Endothelial cell of umbilical vein (primary cell): ENCODE data around the gene C1R. TPM values are rescaled to one million over a fixed set of nuclear protein-coding genes. Genes with fewer than 3 reads are reported as not detected.

ENCODE experiments used
- BruUV-seq: library from RNA; stranded (reverse); fragments of 400-500 nt; replicated peaks from 2 replicates; lab custom pipeline; 2021; lab: Mats Ljungman, UMichigan
- CTCF ChIA-PET: fragments of 300-600, 350-600 bp; sonication (Branson Sonifier 250); formaldehyde crosslinking; loops from one replicate; lab custom pipeline; 2021; ENCODE audit warnings: antibody characterized with exemption, inconsistent platforms; lab: Charles Lee
- POLR2A ChIA-PET: fragments of 300-600, 350-600 bp; sonication (Branson Sonifier 250); formaldehyde crosslinking; loops from one replicate; lab custom pipeline; 2021; ENCODE audit warnings: antibody characterized with exemption, inconsistent platforms; lab: Charles Lee
- DNase-seq: peaks from one replicate; pipeline ENCODE4 v3.0.0-alpha.2; 2011; ENCODE audit warnings: low read depth, low spot score
- FAIRE-seq: peaks from 2 replicates; lab custom pipeline; 2011; peaks lifted over from hg19 to GRCh38; lab: Jason Lieb, UNC
- H2AFZ ChIP-seq: 2 replicates; pipeline ENCODE4 v1.6.0; 2012; ENCODE audit warnings: low read depth, low read length, control low read depth, inconsistent platforms
- H3K27ac ChIP-seq: 2 replicates; pipeline ENCODE4 v1.5.1; 2011; ENCODE audit warnings: low read depth, mild to moderate bottlenecking, control low read depth, low read length, moderate library complexity; ENCODE audit not compliant: insufficient read depth
- H3K27me3 ChIP-seq, 2 experiments: 2 replicates each; pipeline versions ENCODE4 v1.6.0 to v1.6.1; 2011; ENCODE audit warnings: low read length in 2 of 2, mixed read lengths in 1 of 2; ENCODE audit not compliant: control insufficient read depth in 2 of 2, insufficient read depth in 2 of 2
- H3K36me3 ChIP-seq, 2 experiments: 2 replicates in 1 of 2; 3 replicates in 1 of 2; pipeline ENCODE4 v1.5.1; 2011; ENCODE audit warnings: low read length in 2 of 2, mild to moderate bottlenecking in 1 of 2, moderate library complexity in 1 of 2; ENCODE audit not compliant: control insufficient read depth in 2 of 2, insufficient read depth in 2 of 2; ENCODE audit errors: extremely low read depth in 1 of 2
- H3K4me1 ChIP-seq: 3 replicates; pipeline ENCODE4 v1.5.1; 2011; ENCODE audit warnings: mild to moderate bottlenecking, low read length; ENCODE audit not compliant: control insufficient read depth, insufficient read depth; ENCODE audit errors: extremely low read depth
- H3K4me2 ChIP-seq: 2 replicates; pipeline ENCODE4 v1.6.1; 2011; ENCODE audit warnings: low read length, control low read depth, mixed read lengths; ENCODE audit not compliant: insufficient read depth
- H3K4me3 ChIP-seq, 3 experiments: fragments of 200-600 bp in 1 of 3; sonication (generic), shearing (Covaris generic) in 1 of 3; replicated peaks in 1 of 3; 2 replicates each; pipeline ENCODE4 v1.5.1; 2011 to 2016; ENCODE audit warnings: control low read depth in 3 of 3, low read length in 3 of 3, mild to moderate bottlenecking in 2 of 3, inconsistent platforms in 1 of 3, low read depth in 1 of 3, moderate library complexity in 1 of 3; ENCODE audit not compliant: insufficient read depth in 1 of 3
- H3K79me2 ChIP-seq: 2 replicates; pipeline ENCODE4 v1.6.0; 2012; ENCODE audit warnings: low read length, inconsistent platforms; ENCODE audit not compliant: control insufficient read depth, insufficient read depth
- H3K9ac ChIP-seq: replicated peaks from 2 replicates; pipeline ENCODE3; 2011; ENCODE audit warnings: low read length, control low read depth; ENCODE audit not compliant: insufficient read depth; ENCODE audit errors: extremely low read depth
- H3K9me1 ChIP-seq: replicated peaks from 3 replicates; pipeline ENCODE4 v1.6.0; 2011; ENCODE audit warnings: mild to moderate bottlenecking, low read length; ENCODE audit not compliant: control insufficient read depth, insufficient read depth; ENCODE audit errors: extremely low read depth
- H3K9me3 ChIP-seq: replicated peaks from 2 replicates; pipeline ENCODE4 v1.5.1; 2012; ENCODE audit warnings: low read length, inconsistent platforms; ENCODE audit not compliant: control insufficient read depth, insufficient read depth
- H4K20me1 ChIP-seq: replicated peaks from 2 replicates; pipeline ENCODE3; 2011; ENCODE audit warnings: mild to moderate bottlenecking, low read length; ENCODE audit not compliant: control insufficient read depth, insufficient read depth; ENCODE audit errors: extremely low read depth
- CTCF ChIP-seq, 2 donors: IDR thresholded peaks; 1 replicate in 1 of 2; 2 replicates in 1 of 2; pipeline ENCODE4 v1.5.1; 2011; ENCODE audit warnings: low read length in 2 of 2, mild to moderate bottlenecking in 2 of 2, moderate library complexity in 2 of 2, control low read depth in 1 of 2, inconsistent platforms in 1 of 2, low read depth in 1 of 2; ENCODE audit not compliant: insufficient read depth in 1 of 2; ENCODE audit errors: extremely low read depth in 1 of 2
- EZH2 ChIP-seq: IDR thresholded peaks from 2 replicates; pipeline ENCODE4 v1.6.1; 2012; ENCODE audit warnings: borderline replicate concordance, low read depth, mild to moderate bottlenecking, moderate library complexity, low read length, inconsistent platforms; ENCODE audit not compliant: severe bottlenecking
- FOS ChIP-seq: IDR thresholded peaks from 2 replicates; pipeline ENCODE4 v1.6.1; 2011; ENCODE audit warnings: mild to moderate bottlenecking, low read length, moderate library complexity, borderline replicate concordance; ENCODE audit not compliant: insufficient read depth
- GATA2 ChIP-seq: IDR thresholded peaks from 2 replicates; pipeline ENCODE4 v1.7.0; 2011; ENCODE audit warnings: low read depth, mild to moderate bottlenecking, moderate library complexity, mixed read lengths, low read length; ENCODE audit not compliant: insufficient read length, insufficient read depth
- JUN ChIP-seq: IDR thresholded peaks from 2 replicates; pipeline ENCODE4 v1.6.1; 2011; ENCODE audit warnings: borderline replicate concordance, low read depth; ENCODE audit not compliant: insufficient read length, insufficient read depth
- MAX ChIP-seq: IDR thresholded peaks from 2 replicates; pipeline ENCODE4 v1.6.1; 2011; ENCODE audit not compliant: insufficient read depth, insufficient read length
- MYC ChIP-seq: IDR thresholded peaks from one replicate; pipeline ENCODE4 v1.6.1; 2011; ENCODE audit warnings: mild to moderate bottlenecking, low read depth, low read length
- POLR2A ChIP-seq: IDR thresholded peaks from 2 replicates; pipeline ENCODE4 v1.6.1; 2012; ENCODE audit warnings: low read depth, mild to moderate bottlenecking, control low read depth, low read length
- POLR2AphosphoS5 ChIP-seq: IDR thresholded peaks from 2 replicates; pipeline ENCODE4 v1.6.1; 2012; ENCODE audit warnings: low read depth, mild to moderate bottlenecking, control low read depth, low read length, moderate library complexity; ENCODE audit not compliant: insufficient read depth
- dilution Hi-C: fragments of 300-500 bp; cut with MboI; formaldehyde crosslinking; loops from one replicate; pipeline ENCODE4 v1.15.0; 2019; ENCODE audit warnings: low sequenced_read_pairs; ENCODE audit not compliant: extremely low pct_ligation_motif_present
- intact Hi-C: fragments of 100-400 bp; cut with micrococcal nuclease; formaldehyde crosslinking; loops from one replicate; pipeline ENCODE4 v1.10.0; 2022
- polyA plus RNA-seq, 4 experiments: library from polyadenylated mRNA; depleted of rRNA in 3 of 4; stranded (reverse) in 3 of 4; unstranded in 1 of 4; fragments of >200 nt; gene quantifications; 2 replicates each; pipeline versions ENCODE4 v1.2.1 to v1.2.3, GENCODE V29; 2011 to 2012; ENCODE audit warnings: missing spikeins in 1 of 4
- total RNA-seq: library from RNA; stranded (reverse); gene quantifications from 2 replicates; pipeline ENCODE4 v1.2.3, GENCODE V29; 2021

C1R gene
- total and polyA plus RNA-seq, 2 donors (not counting 3 experiments of a cell fraction or from before 2014, with no cell fraction given), result 3.6 to 5.8 TPM

DNA sequence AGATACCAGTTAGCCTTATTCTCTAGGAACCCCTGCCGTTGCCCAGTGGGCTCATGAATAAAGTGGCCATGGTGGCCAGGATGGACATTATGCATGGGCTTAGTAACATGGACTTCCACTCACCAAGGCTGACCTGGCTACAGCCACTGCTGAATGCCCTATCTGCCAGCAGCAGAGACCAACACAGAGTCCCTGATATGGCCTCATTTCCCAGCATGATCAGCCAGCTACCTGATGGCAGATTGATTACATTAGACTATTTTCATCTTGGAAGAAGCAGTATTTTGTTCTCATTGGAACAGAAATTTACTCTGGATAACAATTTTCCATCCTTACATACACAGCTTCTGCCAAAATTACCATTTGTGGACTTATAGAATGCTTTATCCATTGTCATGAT lies 57.8 kb downstream of the C1R start:
- Histone ChIP-seq H2AFZ (no peak overlapping the region), H3K4me3 (no peak overlapping the region), H3K27ac (no peak overlapping the region), H3K9ac (no peak overlapping the region), H3K36me3 (no peaks in the 10 kb centered on the region), H3K4me1 (no peaks in the 10 kb centered on the region), H4K20me1 (no peaks in the 10 kb centered on the region), H3K9me3 (no peaks in the 10 kb centered on the region), H3K9me1 (no peaks in the 10 kb centered on the region), H3K79me2 (no peaks in the 10 kb centered on the region), H3K27me3 (peaks cover 5 to 8% of the 10 kb centered on the region in 2 experiments), H3K4me2 (no peak overlapping the region)
- ChIA-PET CTCF (interaction anchor here (2.4 kb wide), 1 partner anchor 74 kb away, joined by 7 read pairs; the partner anchor contains the start of gene C1RL), POLR2A (no interaction called here)
- DNase-seq, result no peak
- intact Hi-C loops, result no loop called here
- dilution Hi-C loops, result no loop called here
- TF ChIP-seq CTCF (IDR thresholded peaks at IDR 0.05; ENCODE audit: extremely low read depth in 1 of 2, insufficient read depth in 1 of 2, low read depth in 1 of 2, low read length in 2 of 2) (no peak), JUN (no peak), MYC (no peak), FOS (no peak), EZH2 (no peak), POLR2A (no peak), POLR2AphosphoS5 (no peak), MAX (no peak), GATA2 (no peak)
- FAIRE-seq, result no peak
- no TSS peak for BruUV-seq
